Right atrium auricular region (tissue), 2 donors: Measurements from ENCODE around the gene SLC6A17. TPM values are rescaled to one million over a fixed set of nuclear protein-coding genes. Genes with fewer than 3 reads are reported as not detected.

Experiments
- DNase-seq: peaks from one replicate; pipeline ENCODE4 v3.0.0-alpha.2; 2019; ENCODE audit warnings: low spot score
- H3K27ac ChIP-seq, 2 donors: fragments of 200-600 bp; sonication (generic); 1 replicate in 1 of 2; 2 replicates in 1 of 2; pipeline ENCODE4 v1.5.1; 2016 to 2019
- H3K27me3 ChIP-seq, 2 donors: fragments of 200-600 bp; sonication (generic); one replicate each; pipeline versions ENCODE4 v1.5.1 to v1.6.0; 2017 to 2019
- H3K36me3 ChIP-seq: fragments of 200-600 bp; sonication (generic); one replicate; pipeline ENCODE4 v1.5.1; 2016
- H3K4me1 ChIP-seq, 2 donors: fragments of 200-600 bp; sonication (generic); one replicate each; pipeline versions ENCODE4 v1.5.1 to v1.6.0; 2017 to 2019
- H3K4me3 ChIP-seq, 2 donors: fragments of 200-600 bp; sonication (generic); 1 replicate in 1 of 2; 2 replicates in 1 of 2; pipeline ENCODE4 v1.5.1; 2017 to 2019; ENCODE audit warnings: mild to moderate bottlenecking in 1 of 2, moderate library complexity in 1 of 2
- H3K9me3 ChIP-seq, 2 donors: fragments of 200-600 bp; sonication (generic); one replicate each; pipeline ENCODE4 v1.5.1; 2019
- total RNA-seq, 2 donors: library from RNA; depleted of rRNA; stranded (reverse); fragments of >200 nt; gene quantifications; one replicate each; pipeline ENCODE4 v1.1.0, GENCODE V29; 2016
- TF ChIP-seq, protein P1 (sequence below), 2 donors: fragments of 200-600 bp; sonication (generic); IDR thresholded peaks; one replicate each; pipeline ENCODE4 v1.5.1; 2019; ENCODE audit warnings: antibody characterized with exemption in 2 of 2

SLC6A17 gene
- total RNA-seq, 2 donors from 2014 or later = not detected

DNA sequence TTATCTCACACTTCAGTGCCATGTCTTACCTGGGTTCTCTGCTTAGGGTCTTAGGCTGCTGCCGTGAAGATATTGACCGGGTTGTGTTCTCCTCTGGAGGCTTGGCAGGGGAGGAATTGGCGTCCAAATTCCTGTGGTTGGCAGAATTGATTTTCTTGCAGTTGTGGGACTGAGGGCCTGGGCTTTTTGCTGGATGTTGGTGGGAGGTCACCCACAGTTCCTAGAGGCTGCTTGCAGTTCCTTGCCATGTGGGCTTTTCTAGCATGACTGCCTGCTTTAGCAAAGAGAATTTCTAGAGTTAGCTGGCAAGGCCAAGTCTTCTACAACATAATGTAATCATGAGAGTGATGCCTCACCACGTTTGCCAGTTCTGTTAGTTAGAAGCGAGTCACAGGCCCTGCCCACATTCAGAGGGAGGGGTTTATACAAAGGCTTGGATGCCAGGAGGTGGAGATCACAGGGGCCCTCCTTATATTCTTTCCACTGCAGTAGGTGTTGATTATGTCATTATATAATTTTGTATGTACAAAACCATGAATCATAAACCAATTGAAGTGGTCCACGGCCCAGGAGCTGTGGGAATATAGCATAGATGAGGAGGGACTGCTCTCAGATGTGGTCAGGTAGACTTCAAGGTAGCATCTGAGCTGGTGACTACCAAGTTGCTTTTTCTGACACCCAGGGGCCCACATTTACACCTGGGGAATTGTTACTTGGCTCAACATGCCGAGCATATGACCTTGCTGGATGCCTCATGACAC, 31.5 kb upstream of the SLC6A17 start:
- Histone ChIP-seq H3K4me3 (no peak overlapping the region), H3K36me3 (no peaks in the 10 kb centered on the region), H3K27me3 (no peaks in the 10 kb centered on the region), H3K4me1 (no peaks in the 10 kb centered on the region), H3K27ac (no peak overlapping the region), H3K9me3 (peaks cover 0 to 5% of the 10 kb centered on the region in 2 donors)
- TF ChIP-seq, protein P1, sequence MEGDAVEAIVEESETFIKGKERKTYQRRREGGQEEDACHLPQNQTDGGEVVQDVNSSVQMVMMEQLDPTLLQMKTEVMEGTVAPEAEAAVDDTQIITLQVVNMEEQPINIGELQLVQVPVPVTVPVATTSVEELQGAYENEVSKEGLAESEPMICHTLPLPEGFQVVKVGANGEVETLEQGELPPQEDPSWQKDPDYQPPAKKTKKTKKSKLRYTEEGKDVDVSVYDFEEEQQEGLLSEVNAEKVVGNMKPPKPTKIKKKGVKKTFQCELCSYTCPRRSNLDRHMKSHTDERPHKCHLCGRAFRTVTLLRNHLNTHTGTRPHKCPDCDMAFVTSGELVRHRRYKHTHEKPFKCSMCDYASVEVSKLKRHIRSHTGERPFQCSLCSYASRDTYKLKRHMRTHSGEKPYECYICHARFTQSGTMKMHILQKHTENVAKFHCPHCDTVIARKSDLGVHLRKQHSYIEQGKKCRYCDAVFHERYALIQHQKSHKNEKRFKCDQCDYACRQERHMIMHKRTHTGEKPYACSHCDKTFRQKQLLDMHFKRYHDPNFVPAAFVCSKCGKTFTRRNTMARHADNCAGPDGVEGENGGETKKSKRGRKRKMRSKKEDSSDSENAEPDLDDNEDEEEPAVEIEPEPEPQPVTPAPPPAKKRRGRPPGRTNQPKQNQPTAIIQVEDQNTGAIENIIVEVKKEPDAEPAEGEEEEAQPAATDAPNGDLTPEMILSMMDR (IDR thresholded peaks at IDR 0.05) = no peak
- no peak for DNase-seq

DNA sequence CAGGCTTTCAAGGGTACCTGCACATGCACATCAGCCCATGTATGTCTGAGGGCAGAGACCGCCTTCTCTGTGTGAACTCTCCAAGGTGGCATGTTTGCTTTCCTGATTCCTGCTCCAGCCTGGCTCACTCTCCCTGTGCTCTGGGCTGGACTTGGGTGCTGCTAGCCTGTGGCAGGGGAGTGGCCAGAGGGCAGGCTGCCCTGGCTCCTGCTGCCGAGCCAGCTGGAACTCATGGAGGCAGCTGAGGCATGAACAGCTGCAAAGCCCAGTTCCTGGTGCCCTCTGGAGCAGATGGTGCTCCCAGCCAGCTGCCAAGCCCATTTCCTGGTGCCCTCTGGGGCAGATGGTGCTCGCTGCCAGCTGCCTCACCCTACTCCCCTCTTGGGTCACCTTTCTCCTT, 30.5 kb upstream of the SLC6A17 start:
- H3K9me3 ChIP-seq = peaks cover 0 to 7% of the 10 kb centered on the region in 2 donors
- no peaks in the 10 kb centered on the region for H3K36me3 ChIP-seq
- TF ChIP-seq, protein P1 (IDR thresholded peaks at IDR 0.05) = no peak
- DNase-seq = no peak
- H3K4me1 ChIP-seq = no peaks in the 10 kb centered on the region
- H3K4me3 ChIP-seq = no peak overlapping the region
- H3K27me3 ChIP-seq = no peaks in the 10 kb centered on the region
- no peak overlapping the region for H3K27ac ChIP-seq

DNA sequence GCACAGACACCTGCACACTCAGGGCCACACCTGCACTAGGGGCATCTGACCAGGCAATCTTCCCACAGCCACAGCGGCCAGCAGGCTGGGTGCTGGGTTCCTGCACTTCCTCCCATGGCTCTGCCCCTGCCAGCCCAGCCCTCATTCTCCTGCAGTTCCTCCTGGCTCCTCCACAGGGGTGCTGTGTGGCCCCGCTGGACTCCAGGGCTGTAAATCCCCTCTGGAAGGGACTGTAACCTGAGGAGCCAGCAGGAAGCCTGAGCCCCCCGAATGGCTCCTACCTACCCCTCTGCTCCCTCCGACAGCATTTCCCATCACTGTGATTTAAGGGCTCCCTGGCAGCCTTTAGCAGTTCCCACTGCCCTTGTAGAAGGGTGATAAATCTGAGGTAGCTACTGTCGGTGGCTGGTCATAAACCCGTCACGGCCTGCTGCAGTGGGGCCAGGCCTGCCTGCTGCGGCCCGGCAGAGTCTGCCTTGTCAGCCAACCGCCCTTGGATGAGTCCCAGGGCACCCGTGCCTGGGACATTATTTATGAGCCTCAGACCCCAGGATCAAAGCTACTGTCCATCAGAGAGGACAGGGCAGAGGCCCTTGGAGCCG, 29.2 kb upstream of the SLC6A17 start:
- no peaks in the 10 kb centered on the region for H3K36me3 ChIP-seq
- H3K9me3 ChIP-seq = peaks cover 0 to 10% of the 10 kb centered on the region in 2 donors
- no peak overlapping the region for H3K27ac ChIP-seq
- TF ChIP-seq, protein P1 (IDR thresholded peaks at IDR 0.05) = no peak
- H3K27me3 ChIP-seq = no peaks in the 10 kb centered on the region
- no peak for DNase-seq
- no peak overlapping the region for H3K4me3 ChIP-seq
- no peaks in the 10 kb centered on the region for H3K4me1 ChIP-seq

DNA sequence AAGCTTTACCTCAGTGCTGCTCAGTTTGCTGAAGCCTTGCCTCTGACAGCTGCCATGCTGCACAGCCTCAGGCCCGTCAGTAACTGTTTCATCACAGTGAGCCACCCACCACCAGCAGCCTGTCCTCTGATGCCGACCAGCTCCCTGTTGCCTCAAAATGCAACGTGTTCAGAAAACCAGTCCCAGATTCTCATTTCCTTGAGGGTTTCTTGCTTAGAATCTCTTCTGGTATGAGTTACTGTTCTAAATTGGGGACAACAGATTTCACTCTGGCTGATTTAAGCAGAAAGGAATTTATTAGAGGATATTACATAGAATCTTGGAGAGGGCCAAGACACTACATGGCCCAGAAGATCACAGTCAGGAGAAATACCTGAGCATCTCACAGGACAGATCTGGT, 27.1 kb upstream of the SLC6A17 start:
- Histone ChIP-seq H3K36me3 (no peaks in the 10 kb centered on the region), H3K27ac (no peak overlapping the region), H3K4me3 (no peak overlapping the region), H3K27me3 (no peaks in the 10 kb centered on the region), H3K4me1 (no peaks in the 10 kb centered on the region), H3K9me3 (peaks cover 0 to 16% of the 10 kb centered on the region in 2 donors)
- TF ChIP-seq, protein P1 (IDR thresholded peaks at IDR 0.05) = no peak
- DNase-seq = no peak

DNA sequence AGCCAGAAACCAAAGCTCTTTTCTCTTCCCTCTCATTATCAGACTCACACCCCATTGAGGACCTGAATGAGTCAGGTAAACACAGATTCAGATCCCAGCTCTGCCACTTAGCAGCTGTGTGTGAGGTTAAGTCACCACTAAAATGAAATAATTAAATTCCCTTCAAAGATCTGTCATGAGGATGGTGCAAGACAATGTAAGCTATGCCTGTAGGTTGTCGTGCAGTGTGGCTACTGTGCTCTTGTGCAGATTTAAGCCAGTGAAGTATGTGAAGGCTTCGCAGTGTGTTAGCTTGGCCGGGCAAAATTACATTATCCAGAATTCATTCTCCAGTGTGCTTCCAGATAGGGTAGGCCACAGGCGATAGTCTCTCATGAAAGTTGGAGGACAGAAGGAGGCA, 24.5 kb upstream of the SLC6A17 start:
- Histone ChIP-seq H3K27ac (no peak overlapping the region), H3K4me1 (peaks cover 0 to 9% of the 10 kb centered on the region in 2 donors), H3K9me3 (peaks cover 0 to 16% of the 10 kb centered on the region in 2 donors), H3K4me3 (no peak overlapping the region), H3K27me3 (peaks cover 0 to 6% of the 10 kb centered on the region in 2 donors), H3K36me3 (no peaks in the 10 kb centered on the region)
- no peak for DNase-seq
- TF ChIP-seq, protein P1 (IDR thresholded peaks at IDR 0.05) = no peak
